Brain pericyte (primary cell): ENCODE measurements around the gene GALNTL6.

Source experiments
- DNase-seq: peaks from one replicate; pipeline ENCODE4 v3.0.0-alpha.2; 2012; ENCODE audit warnings: low read depth, low spot score

The GALNTL6 gene

GRCh38 chr4:172124656-172125308 is 311.6 kb downstream of the GALNTL6 start:
- no peak for DNase-seq

GRCh38 chr4:172125443-172125842 is 312.2 kb downstream of the GALNTL6 start:
- no peak for DNase-seq

- no peak for DNase-seq
Measured at GRCh38 chr4:172127168-172127567, 314.0 kb downstream of the GALNTL6 start.

GRCh38 chr4:172129593-172129992 is 316.4 kb downstream of the GALNTL6 start:
- no peak for DNase-seq

- DNase-seq = no peak
Measured at GRCh38 chr4:172134521-172134920, 321.3 kb downstream of the GALNTL6 start.

GRCh38 chr4:172141025-172141424 is 327.8 kb downstream of the GALNTL6 start:
- no peak for DNase-seq

- DNase-seq = no peak
Measured at GRCh38 chr4:172142281-172142741, 329.1 kb downstream of the GALNTL6 start.

GRCh38 chr4:172143605-172144314 is 330.6 kb downstream of the GALNTL6 start:
- no peak for DNase-seq

GRCh38 chr4:172147687-172148086 is 334.5 kb downstream of the GALNTL6 start:
- peak; percentile 70 for DNase-seq

GRCh38 chr4:172149329-172149728 is 336.1 kb downstream of the GALNTL6 start:
- no peak for DNase-seq

GRCh38 chr4:172152284-172152683 is 339.1 kb downstream of the GALNTL6 start:
- no peak for DNase-seq

- no peak for DNase-seq
Measured at GRCh38 chr4:172153719-172154118, 340.5 kb downstream of the GALNTL6 start.

GRCh38 chr4:172155838-172156345 is 342.7 kb downstream of the GALNTL6 start:
- DNase-seq = no peak

GRCh38 chr4:172157946-172158345 is 344.7 kb downstream of the GALNTL6 start:
- no peak for DNase-seq

- no peak for DNase-seq
Measured at GRCh38 chr4:172163215-172163614, 350.0 kb downstream of the GALNTL6 start.

GRCh38 chr4:172168888-172169287 is 355.7 kb downstream of the GALNTL6 start:
- DNase-seq = no peak

- no peak for DNase-seq
Measured at GRCh38 chr4:172169871-172170270, 356.7 kb downstream of the GALNTL6 start.

GRCh38 chr4:172173206-172173605 is 360.0 kb downstream of the GALNTL6 start:
- DNase-seq = no peak

- DNase-seq = no peak
Measured at GRCh38 chr4:172177382-172177781, 364.2 kb downstream of the GALNTL6 start.

- no peak for DNase-seq
Measured at GRCh38 chr4:172188248-172188988, 375.2 kb downstream of the GALNTL6 start.

GRCh38 chr4:172202480-172203076 is 389.4 kb downstream of the GALNTL6 start:
- no peak for DNase-seq

- DNase-seq = no peak
Measured at GRCh38 chr4:172207258-172207657, 394.1 kb downstream of the GALNTL6 start.
